ENCODE data around the gene ARHGEF7.
"Not testable (repeated sequence)": the region's sequence is repeated elsewhere in the genome, so short reads cannot be mapped to it uniquely, and the experiment has no call there.

ARHGEF7 gene

DNA sequence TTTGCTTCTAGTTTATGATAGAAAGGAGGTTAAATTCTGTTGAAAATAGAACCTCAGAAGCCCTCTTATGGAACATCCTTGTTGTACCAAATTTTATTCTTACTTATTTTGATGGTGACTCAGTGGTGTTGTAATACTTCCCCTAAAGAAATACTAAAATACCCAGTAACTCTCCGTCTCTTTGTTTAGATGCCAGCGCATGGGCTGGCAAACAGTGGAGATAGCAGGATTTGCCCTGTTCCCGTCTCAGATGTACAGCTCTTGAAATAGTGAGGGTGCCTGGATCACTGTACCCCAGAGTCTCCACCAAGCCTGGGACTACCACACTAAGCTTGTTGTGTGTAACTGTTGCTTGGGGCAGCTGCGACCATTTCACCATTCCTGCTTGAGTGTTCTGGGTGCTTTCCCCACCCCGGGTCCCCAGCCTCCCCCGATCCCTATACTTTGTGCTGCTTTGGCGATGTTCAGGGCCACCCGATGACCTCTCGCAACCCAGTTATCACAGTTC, 138.3 kb downstream of the ARHGEF7 start:
- no peak for DNase-seq (ENCODE audit: low spot score)

DNA sequence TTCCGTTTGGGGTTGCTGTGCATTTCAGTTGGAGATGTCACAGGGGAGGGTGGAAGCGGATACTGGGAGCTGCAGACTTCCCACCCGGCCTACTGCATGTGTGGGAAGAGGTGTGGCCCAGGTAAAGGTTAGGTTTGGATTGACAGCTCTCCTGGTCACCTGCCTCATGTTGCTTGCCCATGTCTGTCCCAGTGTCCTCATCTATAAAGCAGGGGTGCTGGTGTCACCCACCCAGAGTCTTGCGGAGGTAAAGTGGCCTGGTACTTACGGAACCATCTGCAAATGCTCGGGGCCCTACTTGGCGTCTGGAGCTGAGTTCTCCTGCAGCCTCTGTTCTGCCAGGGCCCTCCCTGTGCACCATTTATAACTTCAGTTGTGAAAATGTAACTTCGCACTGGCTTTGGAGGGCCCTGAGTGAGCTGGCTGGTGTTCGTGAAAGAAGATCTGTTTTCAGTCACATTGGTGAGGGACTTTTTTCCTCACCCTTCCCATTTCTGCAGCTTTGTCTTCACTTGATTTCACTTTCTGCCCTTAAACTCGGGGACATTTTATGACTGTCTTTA, 140.2 kb downstream of the ARHGEF7 start:
- no peak for DNase-seq (ENCODE audit: low spot score)

- DNase-seq (ENCODE audit: low spot score): no peak
Measured at GRCh38 chr13:111256458-111256857, 141.3 kb downstream of the ARHGEF7 start.

- DNase-seq (ENCODE audit: low spot score): no peak
Measured at GRCh38 chr13:111256946-111257345, 141.8 kb downstream of the ARHGEF7 start.

DNA sequence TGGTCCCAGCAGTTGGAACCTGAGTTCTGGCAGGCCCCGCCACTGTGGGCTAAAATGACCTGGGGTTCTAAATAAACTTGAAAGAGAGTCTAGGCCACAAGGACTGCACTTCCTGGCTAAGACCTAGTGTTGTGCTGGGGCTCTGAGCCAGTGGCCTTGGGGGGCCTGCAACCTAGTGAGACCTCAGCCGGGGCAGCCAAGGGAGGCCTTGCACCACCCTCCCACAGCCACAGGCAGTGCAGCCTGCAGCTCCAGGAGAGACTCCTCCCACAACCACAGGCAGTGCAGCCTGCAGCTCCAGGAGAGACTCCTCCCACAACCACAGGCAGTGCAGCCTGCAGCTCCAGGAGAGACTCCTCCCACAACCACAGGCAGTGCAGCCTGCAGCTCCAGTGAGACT, 142.8 kb downstream of the ARHGEF7 start:
- DNase-seq (ENCODE audit: low spot score): not testable (repeated sequence)

- DNase-seq (ENCODE audit: low spot score): no peak
Measured at GRCh38 chr13:111258637-111259036, 143.5 kb downstream of the ARHGEF7 start.

DNA sequence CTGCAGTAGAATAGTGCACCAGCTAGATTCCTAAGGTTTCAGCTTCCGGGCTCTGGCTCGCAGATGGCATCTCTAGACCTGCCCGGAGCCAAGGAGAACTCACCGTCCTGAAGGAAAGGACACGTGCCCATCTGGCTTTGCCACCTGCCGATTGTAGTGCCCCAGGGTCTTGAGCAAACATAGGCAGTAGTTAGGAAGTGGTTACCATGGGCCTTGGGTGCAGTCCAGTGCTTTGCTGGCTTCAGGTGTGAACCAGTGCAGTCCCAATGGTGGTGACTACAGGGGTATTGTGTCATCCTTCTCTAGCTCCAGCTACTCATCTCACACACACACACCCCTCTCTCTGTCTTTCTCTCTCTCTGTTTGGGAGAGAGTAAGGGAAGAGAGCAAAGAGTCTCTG, 143.9 kb downstream of the ARHGEF7 start:
- no peak for DNase-seq (ENCODE audit: low spot score)

GRCh38 chr13:111261326-111261725, 146.2 kb downstream of the ARHGEF7 start:
- DNase-seq (ENCODE audit: low spot score): no peak

DNA sequence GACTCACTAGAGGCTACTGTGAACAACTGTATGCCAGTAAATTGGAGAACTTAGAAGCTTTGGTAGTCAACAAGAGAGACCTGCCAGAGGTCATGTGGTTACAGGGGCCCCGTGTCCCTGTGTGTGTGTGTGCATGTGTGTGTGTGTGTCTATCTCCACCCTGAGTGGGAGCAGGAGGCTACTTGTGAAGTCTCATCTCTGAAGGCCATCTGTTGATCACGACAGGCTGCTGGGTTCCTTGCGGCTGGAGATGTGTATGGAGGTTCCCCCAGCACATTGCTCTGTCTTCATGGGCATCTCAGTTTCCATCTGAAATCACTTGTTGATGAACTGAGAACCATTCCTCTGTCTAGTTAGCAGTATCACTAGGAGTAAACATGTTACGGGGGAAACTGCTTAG, 147.2 kb downstream of the ARHGEF7 start:
- no peak for DNase-seq (ENCODE audit: low spot score)

DNA sequence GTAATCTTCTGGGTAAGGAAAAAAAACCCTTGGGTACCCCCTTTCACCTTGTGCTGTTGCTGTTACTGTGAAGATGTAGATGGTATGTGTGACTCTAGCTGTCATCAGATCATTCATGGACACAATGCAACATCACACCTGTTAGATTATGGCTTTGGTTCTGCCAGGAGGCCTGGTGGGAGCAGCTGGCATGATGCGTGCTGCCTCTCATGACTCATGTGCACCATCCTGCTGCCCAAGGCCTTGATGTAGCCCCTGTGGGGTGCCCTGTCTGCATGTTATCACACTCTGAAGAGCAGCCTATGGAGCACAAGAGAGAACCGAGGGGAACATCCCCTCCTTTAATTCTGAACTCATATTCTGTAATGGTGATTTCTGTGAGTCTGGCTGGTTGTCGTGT, 147.6 kb downstream of the ARHGEF7 start:
- DNase-seq (ENCODE audit: low spot score): no peak

DNA sequence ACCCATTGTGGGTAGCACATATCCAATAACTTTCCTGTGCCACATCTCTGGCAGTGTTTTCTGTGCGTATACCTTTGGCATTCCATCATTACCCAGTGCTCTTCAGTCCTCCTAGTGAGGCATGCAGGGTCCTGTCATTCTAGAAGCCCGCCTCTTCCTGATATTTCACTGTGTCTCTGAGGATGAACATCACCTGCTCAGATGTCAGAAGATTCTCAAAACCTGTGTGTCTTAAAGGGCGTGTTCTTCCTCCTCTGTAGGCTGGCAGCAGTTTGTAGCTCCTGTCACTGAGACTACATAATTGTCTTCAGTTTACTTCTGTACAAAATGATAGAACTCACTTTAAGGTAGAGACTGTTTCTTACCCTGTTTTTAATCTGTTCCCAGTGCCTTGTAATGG, 148.5 kb downstream of the ARHGEF7 start:
- no peak for DNase-seq (ENCODE audit: low spot score)

DNA sequence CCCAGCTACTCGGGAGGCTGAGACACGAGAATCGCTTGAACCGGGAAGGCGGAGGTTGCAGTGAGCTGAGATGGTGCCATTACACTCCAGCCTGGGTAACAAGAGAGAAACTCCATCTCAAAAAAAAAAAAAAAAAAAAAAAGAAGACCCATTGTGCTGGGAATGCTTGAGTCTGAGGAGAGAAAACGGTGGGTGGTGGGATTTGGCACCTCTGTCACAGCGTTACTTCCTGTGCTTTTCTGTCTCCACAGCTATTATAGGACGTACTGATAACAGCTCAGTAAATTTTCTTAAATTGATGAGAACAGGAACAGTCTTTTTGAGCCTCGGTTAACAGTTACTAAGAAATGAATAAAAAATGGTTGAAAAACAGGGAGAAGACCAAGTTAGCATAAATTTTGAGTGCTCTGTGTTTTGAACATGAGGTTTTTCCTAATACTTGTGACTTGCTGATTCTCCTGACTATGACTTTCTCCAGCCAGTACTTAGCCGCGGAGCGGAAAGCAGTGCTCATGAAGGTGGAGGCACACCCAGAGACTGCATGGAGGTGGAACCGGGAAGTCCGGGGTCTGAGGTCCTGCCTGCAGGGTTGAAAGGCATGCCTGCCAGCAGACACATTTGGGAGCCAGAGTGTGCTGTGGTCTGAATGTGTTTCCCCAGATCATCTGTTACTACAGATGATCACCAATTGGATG, 150.0 kb downstream of the ARHGEF7 start:
- DNase-seq (ENCODE audit: low spot score): no peak

- DNase-seq (ENCODE audit: low spot score): no peak
Measured at GRCh38 chr13:111265701-111266035, 150.6 kb downstream of the ARHGEF7 start.

- DNase-seq (ENCODE audit: low spot score): no peak
Measured at GRCh38 chr13:111267205-111267604, 152.1 kb downstream of the ARHGEF7 start.

DNA sequence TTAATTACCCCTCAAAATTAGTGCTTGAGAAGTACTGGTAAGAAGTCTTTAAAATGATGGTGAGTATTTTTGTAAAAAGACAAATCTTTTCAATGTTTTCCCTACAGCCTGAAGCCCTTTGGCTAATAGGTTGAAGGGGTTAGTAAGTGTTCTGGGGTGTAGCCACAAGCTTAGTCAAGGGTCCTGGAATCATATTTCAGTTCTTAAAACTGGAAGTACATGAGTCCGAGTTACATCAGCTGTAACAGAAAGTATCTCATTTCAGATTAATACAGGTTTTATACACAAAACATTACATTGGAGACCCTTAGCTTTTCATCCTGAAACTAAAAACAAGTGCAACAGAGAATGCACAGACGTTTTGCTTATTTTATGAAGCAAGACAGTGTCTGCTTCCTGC, 152.7 kb downstream of the ARHGEF7 start:
- no peak for DNase-seq (ENCODE audit: low spot score)

GRCh38 chr13:111269508-111269907, 154.4 kb downstream of the ARHGEF7 start:
- no peak for DNase-seq (ENCODE audit: low spot score)

DNA sequence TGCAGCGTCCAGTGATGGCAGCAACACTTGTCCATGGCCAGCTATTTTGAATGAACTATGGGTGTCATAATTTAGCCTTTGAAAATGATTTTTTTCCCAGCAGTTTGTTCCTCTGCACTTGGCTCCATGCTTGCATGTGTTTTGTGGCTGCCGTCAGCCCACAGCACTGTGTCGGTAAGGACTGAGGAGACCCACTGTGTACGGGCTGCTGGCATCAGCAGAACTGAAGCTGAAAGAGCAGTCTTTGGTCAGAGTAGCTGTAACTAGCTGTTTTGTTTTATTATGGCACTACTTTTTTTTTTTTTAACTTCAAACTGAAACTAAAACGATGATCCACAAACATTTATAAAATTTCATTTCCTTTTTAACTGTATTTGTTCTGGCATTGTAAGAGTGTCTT, 155.0 kb downstream of the ARHGEF7 start:
- DNase-seq (ENCODE audit: low spot score): no peak

- DNase-seq (ENCODE audit: low spot score): no peak
Measured at GRCh38 chr13:111270765-111271698, 155.9 kb downstream of the ARHGEF7 start.

DNA sequence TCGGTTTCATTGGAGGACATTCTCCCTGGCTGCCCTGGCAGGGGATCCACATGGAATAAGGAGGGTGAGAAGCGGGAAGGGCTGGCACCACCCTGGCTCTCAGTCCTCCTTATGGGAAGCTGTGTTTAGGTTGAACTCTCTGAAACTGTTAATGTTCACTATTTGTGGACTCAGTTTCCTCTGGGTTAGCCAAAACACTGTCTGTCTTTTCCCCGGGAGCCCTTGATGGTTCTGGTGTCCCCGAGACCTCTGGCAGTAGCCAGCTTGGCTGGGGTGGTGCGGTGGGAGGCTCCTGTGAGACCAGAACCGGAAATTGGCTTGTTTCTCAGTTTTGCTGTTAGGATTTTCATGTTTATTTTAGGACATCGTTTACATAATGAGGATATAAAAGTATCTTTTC, 157.0 kb downstream of the ARHGEF7 start:
- no peak for DNase-seq (ENCODE audit: low spot score)

- DNase-seq (ENCODE audit: low spot score): no peak
Measured at GRCh38 chr13:111275382-111275781, 160.3 kb downstream of the ARHGEF7 start.

GRCh38 chr13:111275995-111276618, 161.0 kb downstream of the ARHGEF7 start:
- no peak for DNase-seq (ENCODE audit: low spot score)

GRCh38 chr13:111278258-111278657, 163.1 kb downstream of the ARHGEF7 start:
- DNase-seq (ENCODE audit: low spot score): no peak
